Lower lobe of right lung (tissue), 2 donors: Measurements from ENCODE around the gene CDC42BPB. TPM values are rescaled to one million over a fixed set of nuclear protein-coding genes. Genes with fewer than 3 reads are reported as not detected.
A peak's percentile ranks its signal among the peaks of the same experiment; 100 is the strongest.

Experiments
- ATAC-seq, 2 donors: fragments of 200-7000 bp; cut with Tn5 transposase; one replicate each; pipeline ENCODE4 v1.9.1; 2020 to 2022; ENCODE audit warnings: mild to moderate bottlenecking in 2 of 2, moderate library complexity in 2 of 2
- DNase-seq: peaks from one replicate; pipeline ENCODE4 v3.0.0-alpha.2; 2020
- H3K27ac ChIP-seq: fragments of 200-600 bp; one replicate; pipeline ENCODE4 v1.8.0; 2022
- H3K27me3 ChIP-seq: fragments of 200-600 bp; one replicate; pipeline ENCODE4 v1.8.0; 2022; ENCODE audit warnings: low read depth
- H3K36me3 ChIP-seq: fragments of 200-600 bp; one replicate; pipeline ENCODE4 v1.8.0; 2022; ENCODE audit warnings: mild to moderate bottlenecking
- H3K4me1 ChIP-seq: fragments of 200-600 bp; one replicate; pipeline ENCODE4 v1.8.0; 2022
- H3K4me3 ChIP-seq: fragments of 200-600 bp; one replicate; pipeline ENCODE4 v1.8.0; 2022; ENCODE audit warnings: mild to moderate bottlenecking
- H3K9me3 ChIP-seq: fragments of 200-600 bp; one replicate; pipeline ENCODE4 v1.8.0; 2022
- intact Hi-C: fragments of 100-400 bp; cut with DNase I; formaldehyde crosslinking; loops from one replicate; pipeline ENCODE4 v1.11.0; 2022
- total RNA-seq: library from RNA; stranded (reverse); fragmentation: NEBNext Ultra II Directional; extraction: Animal tissue kit (Norgen Biotek cat#: 25700); gene quantifications from one replicate; pipeline ENCODE4 v1.2.1, GENCODE V29; 2021
- TF ChIP-seq, protein P1 (sequence below): fragments of 200-600 bp; IDR thresholded peaks from one replicate; pipeline ENCODE4 v1.8.0; 2022; ENCODE audit warnings: antibody characterized with exemption, mild to moderate bottlenecking
- donor health status: DM: no; HTN: yes; CAD: no; lungs with severe emphysema.

The CDC42BPB gene
- total RNA-seq, 1 donor from 2014 or later, result 114 TPM

DNA sequence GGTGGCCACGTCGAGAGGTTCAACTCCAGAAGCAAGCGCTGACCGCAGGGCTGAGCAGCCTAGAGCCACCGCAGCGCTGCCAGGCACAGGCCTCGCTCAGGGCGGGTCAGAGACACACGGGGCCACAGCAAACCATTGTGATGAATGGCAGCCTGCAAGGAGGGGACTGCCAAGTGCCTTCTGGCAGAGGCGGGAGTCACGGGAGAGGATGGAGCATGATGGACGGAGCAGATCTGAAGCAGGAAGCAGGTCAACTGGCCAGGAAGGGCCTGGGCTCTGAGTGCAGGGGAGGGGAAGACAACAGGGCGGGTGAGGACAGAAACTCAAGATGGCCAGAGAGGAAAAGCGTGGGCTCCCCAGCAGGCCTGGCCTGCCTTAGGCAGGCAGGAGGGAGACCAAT lies 49.8 kb downstream of the CDC42BPB start:
- H3K36me3 ChIP-seq, result peaks cover 74% of the 10 kb centered on the region
- TF ChIP-seq, protein P1, sequence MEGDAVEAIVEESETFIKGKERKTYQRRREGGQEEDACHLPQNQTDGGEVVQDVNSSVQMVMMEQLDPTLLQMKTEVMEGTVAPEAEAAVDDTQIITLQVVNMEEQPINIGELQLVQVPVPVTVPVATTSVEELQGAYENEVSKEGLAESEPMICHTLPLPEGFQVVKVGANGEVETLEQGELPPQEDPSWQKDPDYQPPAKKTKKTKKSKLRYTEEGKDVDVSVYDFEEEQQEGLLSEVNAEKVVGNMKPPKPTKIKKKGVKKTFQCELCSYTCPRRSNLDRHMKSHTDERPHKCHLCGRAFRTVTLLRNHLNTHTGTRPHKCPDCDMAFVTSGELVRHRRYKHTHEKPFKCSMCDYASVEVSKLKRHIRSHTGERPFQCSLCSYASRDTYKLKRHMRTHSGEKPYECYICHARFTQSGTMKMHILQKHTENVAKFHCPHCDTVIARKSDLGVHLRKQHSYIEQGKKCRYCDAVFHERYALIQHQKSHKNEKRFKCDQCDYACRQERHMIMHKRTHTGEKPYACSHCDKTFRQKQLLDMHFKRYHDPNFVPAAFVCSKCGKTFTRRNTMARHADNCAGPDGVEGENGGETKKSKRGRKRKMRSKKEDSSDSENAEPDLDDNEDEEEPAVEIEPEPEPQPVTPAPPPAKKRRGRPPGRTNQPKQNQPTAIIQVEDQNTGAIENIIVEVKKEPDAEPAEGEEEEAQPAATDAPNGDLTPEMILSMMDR, result no peak
- no peaks in the 10 kb centered on the region for H3K27me3 ChIP-seq
- no peak overlapping the region for H3K4me3 ChIP-seq
- H3K4me1 ChIP-seq, result peaks cover 10% of the 10 kb centered on the region
- DNase-seq (no peak), ATAC-seq (peak; percentile 29 to 30)
- no peaks in the 10 kb centered on the region for H3K9me3 ChIP-seq
- intact Hi-C loops, result no loop called here
- H3K27ac ChIP-seq, result no peak overlapping the region

DNA sequence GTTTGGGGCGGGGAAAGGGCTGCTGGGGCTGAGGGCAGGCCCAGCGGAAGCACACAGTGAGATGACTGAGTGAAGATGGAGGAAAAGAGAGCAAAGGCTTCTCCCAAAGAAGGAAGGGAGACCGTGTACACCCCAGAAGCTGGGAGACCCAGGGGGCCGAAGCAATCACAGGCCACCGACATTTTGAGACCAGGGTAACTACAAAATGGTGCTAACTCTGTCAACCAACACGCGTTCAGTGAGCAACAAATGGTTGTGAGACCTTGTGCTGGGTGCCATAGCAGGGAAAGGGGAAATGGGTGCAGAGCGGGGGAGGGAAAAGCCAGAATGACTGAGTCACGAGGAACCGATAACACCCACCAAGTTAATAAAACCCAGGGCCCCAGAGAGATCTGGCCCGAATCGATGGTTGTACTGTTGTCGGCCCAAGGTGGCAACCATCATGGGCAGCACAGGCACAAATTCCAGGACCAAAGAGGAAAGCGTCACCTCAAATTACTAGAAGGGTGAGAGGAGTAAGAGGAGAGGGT lies 50.3 kb downstream of the CDC42BPB start:
- intact Hi-C loops, result no loop called here
- DNase-seq, result no peak
- H3K27ac ChIP-seq, result no peak overlapping the region
- peaks cover 78% of the 10 kb centered on the region for H3K36me3 ChIP-seq
- no peaks in the 10 kb centered on the region for H3K9me3 ChIP-seq
- no peaks in the 10 kb centered on the region for H3K27me3 ChIP-seq
- no peak for ATAC-seq
- H3K4me1 ChIP-seq, result peaks cover 10% of the 10 kb centered on the region
- TF ChIP-seq, protein P1, result no peak
- no peak overlapping the region for H3K4me3 ChIP-seq

DNA sequence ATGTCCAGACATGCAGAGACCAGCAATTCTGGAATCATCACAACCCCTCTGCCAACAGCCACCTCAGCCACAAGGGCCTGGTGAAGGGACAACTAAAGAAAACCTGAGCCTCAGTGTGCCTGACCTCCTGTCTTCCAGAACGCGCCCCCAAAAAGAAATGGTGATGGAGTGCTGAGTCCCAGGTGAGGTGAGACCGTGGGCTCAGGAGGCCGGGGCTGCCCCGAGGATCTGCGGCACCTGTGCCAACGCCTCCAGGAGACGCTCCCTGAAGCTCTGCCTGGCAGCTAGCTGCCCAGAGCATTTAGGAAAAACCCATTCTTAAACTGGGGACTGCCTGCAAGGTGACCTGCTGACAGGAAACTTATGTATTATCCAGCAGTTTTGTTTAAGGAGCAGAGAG lies 51.2 kb downstream of the CDC42BPB start:
- TF ChIP-seq, protein P1, result no peak
- intact Hi-C loops, result no loop called here
- no peak for DNase-seq
- no peak for ATAC-seq
- Histone ChIP-seq H3K27ac (no peak overlapping the region), H3K9me3 (no peaks in the 10 kb centered on the region), H3K27me3 (no peaks in the 10 kb centered on the region), H3K4me3 (no peak overlapping the region), H3K36me3 (peaks cover 81% of the 10 kb centered on the region), H3K4me1 (peaks cover 10% of the 10 kb centered on the region)

DNA sequence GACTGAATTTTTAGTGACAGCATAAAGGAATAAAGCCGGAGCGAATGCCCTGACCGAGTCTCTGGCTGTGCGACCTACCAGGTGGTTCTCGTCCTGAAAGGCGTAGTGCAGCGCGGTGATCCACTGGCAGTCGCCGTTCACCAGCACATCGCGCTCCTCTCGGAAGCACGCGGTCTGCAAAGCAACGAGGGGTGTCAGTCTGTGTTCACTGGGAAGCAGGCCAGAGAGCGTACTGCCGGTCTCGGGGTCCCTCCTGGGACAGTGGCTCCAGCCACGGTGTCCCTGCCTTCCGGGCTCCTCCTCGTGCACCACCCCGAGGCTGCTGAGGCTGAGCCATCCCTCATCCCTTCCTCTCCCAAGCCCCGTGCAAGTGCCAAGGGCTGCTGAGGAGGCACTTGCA lies 53.5 kb downstream of the CDC42BPB start:
- H3K4me3 ChIP-seq, result no peak overlapping the region
- intact Hi-C loops, result no loop called here
- H3K27ac ChIP-seq, result no peak overlapping the region
- H3K9me3 ChIP-seq, result no peaks in the 10 kb centered on the region
- no peaks in the 10 kb centered on the region for H3K27me3 ChIP-seq
- DNase-seq (no peak), ATAC-seq (no peak)
- TF ChIP-seq, protein P1, result no peak
- peaks cover 9% of the 10 kb centered on the region for H3K4me1 ChIP-seq
- H3K36me3 ChIP-seq, result peaks cover 87% of the 10 kb centered on the region

DNA sequence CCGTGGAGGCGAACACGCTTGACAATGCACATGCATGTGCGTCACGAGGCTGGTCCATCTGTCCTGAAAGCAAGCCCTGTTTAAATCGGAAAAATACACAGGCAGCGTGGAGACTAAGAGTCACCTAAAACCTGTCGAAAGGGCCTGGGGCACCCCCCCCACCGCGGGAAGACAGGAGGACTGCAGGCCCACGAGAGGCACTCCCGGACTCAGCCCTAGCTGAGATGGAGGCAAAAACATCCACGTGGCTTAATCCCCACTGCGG lies 54.1 kb downstream of the CDC42BPB start:
- Histone ChIP-seq H3K4me1 (peaks cover 6% of the 10 kb centered on the region), H3K27me3 (no peaks in the 10 kb centered on the region), H3K4me3 (no peak overlapping the region), H3K9me3 (no peaks in the 10 kb centered on the region), H3K27ac (no peak overlapping the region), H3K36me3 (peaks cover 86% of the 10 kb centered on the region)
- DNase-seq (no peak), ATAC-seq (no peak)
- TF ChIP-seq, protein P1, result no peak
- intact Hi-C loops, result no loop called here
